ENCODE measurements around the gene NR5A2. TPM values are rescaled to one million over a fixed set of nuclear protein-coding genes. Genes with fewer than 3 reads are reported as not detected.

Gene NR5A2
- total RNA-seq, 1 donor, result not detected

- no peak overlapping the region for H3K4me3 ChIP-seq (ENCODE audit: low read depth, low read length)
- DNase-seq (ENCODE audit: low read depth), result no peak
- TF ChIP-seq, protein P1, sequence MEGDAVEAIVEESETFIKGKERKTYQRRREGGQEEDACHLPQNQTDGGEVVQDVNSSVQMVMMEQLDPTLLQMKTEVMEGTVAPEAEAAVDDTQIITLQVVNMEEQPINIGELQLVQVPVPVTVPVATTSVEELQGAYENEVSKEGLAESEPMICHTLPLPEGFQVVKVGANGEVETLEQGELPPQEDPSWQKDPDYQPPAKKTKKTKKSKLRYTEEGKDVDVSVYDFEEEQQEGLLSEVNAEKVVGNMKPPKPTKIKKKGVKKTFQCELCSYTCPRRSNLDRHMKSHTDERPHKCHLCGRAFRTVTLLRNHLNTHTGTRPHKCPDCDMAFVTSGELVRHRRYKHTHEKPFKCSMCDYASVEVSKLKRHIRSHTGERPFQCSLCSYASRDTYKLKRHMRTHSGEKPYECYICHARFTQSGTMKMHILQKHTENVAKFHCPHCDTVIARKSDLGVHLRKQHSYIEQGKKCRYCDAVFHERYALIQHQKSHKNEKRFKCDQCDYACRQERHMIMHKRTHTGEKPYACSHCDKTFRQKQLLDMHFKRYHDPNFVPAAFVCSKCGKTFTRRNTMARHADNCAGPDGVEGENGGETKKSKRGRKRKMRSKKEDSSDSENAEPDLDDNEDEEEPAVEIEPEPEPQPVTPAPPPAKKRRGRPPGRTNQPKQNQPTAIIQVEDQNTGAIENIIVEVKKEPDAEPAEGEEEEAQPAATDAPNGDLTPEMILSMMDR (IDR thresholded peaks at IDR 0.05; ENCODE audit: insufficient read depth, low read depth, low read length), result no peak
Measured at GRCh38 chr1:200034761-200035396, 7.4 kb downstream of the NR5A2 start.

- no peak overlapping the region for H3K4me3 ChIP-seq (ENCODE audit: low read depth, low read length)
- DNase-seq (ENCODE audit: low read depth), result no peak
- TF ChIP-seq, protein P1 (IDR thresholded peaks at IDR 0.05; ENCODE audit: insufficient read depth, low read depth, low read length), result no peak
Measured at GRCh38 chr1:200035397-200035955, 8.0 kb downstream of the NR5A2 start.

- H3K4me3 ChIP-seq (ENCODE audit: low read depth, low read length), result no peak overlapping the region
- DNase-seq (ENCODE audit: low read depth), result no peak
- TF ChIP-seq, protein P1 (IDR thresholded peaks at IDR 0.05; ENCODE audit: insufficient read depth, low read depth, low read length), result no peak
Measured at GRCh38 chr1:200035956-200036618, 8.6 kb downstream of the NR5A2 start.

GRCh38 chr1:200036619-200037270 lies 9.2 kb downstream of the NR5A2 start:
- no peak overlapping the region for H3K4me3 ChIP-seq (ENCODE audit: low read depth, low read length)

GRCh38 chr1:200037501-200037900 lies 10.0 kb downstream of the NR5A2 start:
- H3K4me3 ChIP-seq (ENCODE audit: low read depth, low read length), result no peak overlapping the region
- TF ChIP-seq, protein P1 (IDR thresholded peaks at IDR 0.05; ENCODE audit: insufficient read depth, low read depth, low read length), result no peak
- DNase-seq (ENCODE audit: low read depth), result no peak

More at GRCh38 chr1:200036619-200037270, 9.2 kb downstream of the NR5A2 start:
- DNase-seq (ENCODE audit: low read depth), result no peak
- TF ChIP-seq, protein P1 (IDR thresholded peaks at IDR 0.05; ENCODE audit: insufficient read depth, low read depth, low read length), result no peak

GRCh38 chr1:200037904-200038303 lies 10.4 kb downstream of the NR5A2 start:
- no peak for DNase-seq (ENCODE audit: low read depth)
- H3K4me3 ChIP-seq (ENCODE audit: low read depth, low read length), result no peak overlapping the region
- TF ChIP-seq, protein P1 (IDR thresholded peaks at IDR 0.05; ENCODE audit: insufficient read depth, low read depth, low read length), result no peak

Measured in fibroblast of villous mesenchyme (primary cell).